ENCODE data around the gene NAGA.

GRCh38 chr22:42060489-42060888, 10.1 kb downstream of the NAGA start:
- TF ChIP-seq CTCF (conservative IDR thresholded peaks at IDR 0.05; ENCODE audit: low read depth, low read length), result no peak
- no peak for TF ChIP-seq RAD21 (IDR thresholded peaks at IDR 0.05; ENCODE audit: low read length)
- no peak for TF ChIP-seq POLR2A (IDR thresholded peaks at IDR 0.05; ENCODE audit: low read depth, low read length)
- no peak for TF ChIP-seq ELK1 (IDR thresholded peaks at IDR 0.05; ENCODE audit: borderline replicate concordance, low read depth, low read length)
- TF ChIP-seq MXI1 (IDR thresholded peaks at IDR 0.05; ENCODE audit: borderline replicate concordance, low read depth, low read length), result no peak
